DOHH2 (cell line): ENCODE results near the gene ESYT3.
"Not testable (repeated sequence)": the region's sequence is repeated elsewhere in the genome, so short reads cannot be mapped to it uniquely, and the experiment has no call there.

ENCODE experiments used
- H3F3A ChIP-seq: fragments of 200-600 bp; sonication (generic), shearing (Covaris generic); 2 replicates; pipeline ENCODE4 v1.6.0; 2016; ENCODE audit warnings: antibody characterized with exemption, mild to moderate bottlenecking; ENCODE audit not compliant: control insufficient read depth, insufficient read depth
- H3K27ac ChIP-seq: fragments of 200-600 bp; sonication (generic); 2 replicates; pipeline ENCODE4 v1.5.1; 2014; ENCODE audit warnings: low read depth, mild to moderate bottlenecking, low read length, moderate library complexity
- H3K27me3 ChIP-seq: fragments of 200-600 bp; sonication (generic); 2 replicates; pipeline ENCODE4 v1.6.1; 2014; ENCODE audit warnings: mild to moderate bottlenecking, low read length, mixed read lengths; ENCODE audit not compliant: control insufficient read depth
- H3K36me3 ChIP-seq: fragments of 200-600 bp; sonication (generic); 2 replicates; pipeline ENCODE4 v1.6.1; 2014; ENCODE audit warnings: mild to moderate bottlenecking, low read length, moderate library complexity, mixed read lengths; ENCODE audit not compliant: control insufficient read depth
- H3K4me1 ChIP-seq: fragments of 200-600 bp; sonication (generic); 2 replicates; pipeline ENCODE4 v1.6.1; 2014; ENCODE audit warnings: mild to moderate bottlenecking, low read length, mixed read lengths; ENCODE audit not compliant: control insufficient read depth
- H3K4me2 ChIP-seq: fragments of 200-600 bp; sonication (generic); 2 replicates; pipeline ENCODE4 v1.6.0; 2014; ENCODE audit warnings: mild to moderate bottlenecking, low read length, moderate library complexity
- H3K4me3 ChIP-seq: fragments of 200-600 bp; sonication (generic); 2 replicates; pipeline ENCODE4 v1.5.1; 2014; ENCODE audit warnings: mild to moderate bottlenecking, low read length, mixed read lengths
- H3K79me2 ChIP-seq: fragments of 200-600 bp; sonication (generic); 2 replicates; pipeline ENCODE4 v1.6.1; 2014; ENCODE audit warnings: mild to moderate bottlenecking, low read length, mixed read lengths; ENCODE audit not compliant: control insufficient read depth
- H3K9me2 ChIP-seq: fragments of 200-600 bp; sonication (generic); replicated peaks from 2 replicates; pipeline ENCODE4 v1.6.1; 2014; ENCODE audit warnings: mild to moderate bottlenecking, low read length, mixed read lengths; ENCODE audit not compliant: control insufficient read depth
- H3K9me3 ChIP-seq: fragments of 200-600 bp; sonication (generic); 2 replicates; pipeline ENCODE4 v1.6.1; 2014; ENCODE audit warnings: antibody characterized with exemption, low read length, mixed read lengths; ENCODE audit not compliant: control insufficient read depth, insufficient read depth
- H4K20me1 ChIP-seq: fragments of 200-600 bp; sonication (generic); 2 replicates; pipeline ENCODE4 v1.6.0; 2014; ENCODE audit warnings: low read depth, mild to moderate bottlenecking, antibody characterized with exemption, low read length, moderate library complexity; ENCODE audit not compliant: control insufficient read depth, insufficient read depth
- EZH2phosphoT487 ChIP-seq: fragments of 200-600 bp; sonication (generic); IDR thresholded peaks from 2 replicates; pipeline ENCODE4 v1.6.1; 2017; ENCODE audit warnings: borderline replicate concordance, mild to moderate bottlenecking, antibody characterized with exemption, low read length, moderate library complexity, mixed read lengths
- TF ChIP-seq, protein P1 (sequence below): fragments of 200-600 bp; sonication (generic); IDR thresholded peaks from one replicate; pipeline ENCODE4 v1.5.1; 2014; ENCODE audit warnings: antibody characterized with exemption, mild to moderate bottlenecking, low read depth, low read length; ENCODE audit not compliant: poor library complexity, severe bottlenecking

The ESYT3 gene

GRCh38 chr3:138479438-138479863 is 45.0 kb downstream of the ESYT3 start:
- TF ChIP-seq, protein P1, sequence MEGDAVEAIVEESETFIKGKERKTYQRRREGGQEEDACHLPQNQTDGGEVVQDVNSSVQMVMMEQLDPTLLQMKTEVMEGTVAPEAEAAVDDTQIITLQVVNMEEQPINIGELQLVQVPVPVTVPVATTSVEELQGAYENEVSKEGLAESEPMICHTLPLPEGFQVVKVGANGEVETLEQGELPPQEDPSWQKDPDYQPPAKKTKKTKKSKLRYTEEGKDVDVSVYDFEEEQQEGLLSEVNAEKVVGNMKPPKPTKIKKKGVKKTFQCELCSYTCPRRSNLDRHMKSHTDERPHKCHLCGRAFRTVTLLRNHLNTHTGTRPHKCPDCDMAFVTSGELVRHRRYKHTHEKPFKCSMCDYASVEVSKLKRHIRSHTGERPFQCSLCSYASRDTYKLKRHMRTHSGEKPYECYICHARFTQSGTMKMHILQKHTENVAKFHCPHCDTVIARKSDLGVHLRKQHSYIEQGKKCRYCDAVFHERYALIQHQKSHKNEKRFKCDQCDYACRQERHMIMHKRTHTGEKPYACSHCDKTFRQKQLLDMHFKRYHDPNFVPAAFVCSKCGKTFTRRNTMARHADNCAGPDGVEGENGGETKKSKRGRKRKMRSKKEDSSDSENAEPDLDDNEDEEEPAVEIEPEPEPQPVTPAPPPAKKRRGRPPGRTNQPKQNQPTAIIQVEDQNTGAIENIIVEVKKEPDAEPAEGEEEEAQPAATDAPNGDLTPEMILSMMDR: peak; percentile 94
- TF ChIP-seq EZH2phosphoT487: no peak
- H3K9me3 ChIP-seq: no peaks in the 10 kb centered on the region
- 0 out of 2 replicates have a peak, but pooled peaks cover 2% of the 10 kb centered on the region for H4K20me1 ChIP-seq
- no peaks in the 10 kb centered on the region for H3F3A ChIP-seq
- H3K27me3 ChIP-seq: no peaks in the 10 kb centered on the region
- no peak overlapping the region for H3K4me2 ChIP-seq
- no peaks in the 10 kb centered on the region for H3K79me2 ChIP-seq
- no peak overlapping the region for H3K27ac ChIP-seq
- H3K4me1 ChIP-seq: no peaks in the 10 kb centered on the region
- H3K9me2 ChIP-seq: no peaks in the 10 kb centered on the region
- H3K4me3 ChIP-seq: no peak overlapping the region
- H3K36me3 ChIP-seq: no peaks in the 10 kb centered on the region

- H3K9me2 ChIP-seq, H3K36me3 ChIP-seq, H3K27me3 ChIP-seq, H3K4me3 ChIP-seq, H3K27ac ChIP-seq, H3K79me2 ChIP-seq, H4K20me1 ChIP-seq, H3F3A ChIP-seq, H3K4me2 ChIP-seq, H3K4me1 ChIP-seq: not testable (repeated sequence)
- H3K9me3 ChIP-seq: peaks cover 14% of the 10 kb centered on the region; the same call in 1 of the 2 replicates
Measured at GRCh38 chr3:138484672-138485071, 50.3 kb downstream of the ESYT3 start.

- H4K20me1 ChIP-seq, H3K9me2 ChIP-seq, H3K27ac ChIP-seq, H3K4me2 ChIP-seq, H3F3A ChIP-seq, H3K4me1 ChIP-seq, H3K27me3 ChIP-seq, H3K36me3 ChIP-seq, H3K4me3 ChIP-seq, H3K79me2 ChIP-seq: not testable (repeated sequence)
- H3K9me3 ChIP-seq: peaks cover 14% of the 10 kb centered on the region; the same call in 1 of the 2 replicates
Measured at GRCh38 chr3:138486580-138486979, 52.2 kb downstream of the ESYT3 start.

DNA sequence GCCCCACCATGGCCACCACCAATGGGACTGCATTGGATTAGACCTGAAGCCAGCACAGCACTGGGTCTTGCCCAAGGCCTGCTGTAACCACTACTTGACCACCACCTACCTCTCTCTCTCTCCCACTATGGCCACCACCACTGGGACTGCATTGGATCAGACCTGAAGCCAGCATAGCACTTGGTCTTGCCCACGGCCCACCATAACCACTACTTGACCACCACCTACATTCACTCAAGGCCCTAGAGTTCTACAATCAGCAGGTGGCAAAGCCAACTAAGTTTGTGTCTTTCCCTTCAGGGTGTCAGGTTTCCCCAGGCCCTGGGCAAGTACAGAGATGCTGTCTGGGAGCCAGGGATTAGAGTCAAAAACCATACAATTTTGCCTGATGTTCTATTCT is 57.6 kb downstream of the ESYT3 start:
- H4K20me1 ChIP-seq: no peaks in the 10 kb centered on the region
- H3F3A ChIP-seq: no peaks in the 10 kb centered on the region
- no peaks in the 10 kb centered on the region for H3K9me2 ChIP-seq
- no peak overlapping the region for H3K4me3 ChIP-seq
- no peaks in the 10 kb centered on the region for H3K27me3 ChIP-seq
- H3K4me2 ChIP-seq: no peak overlapping the region
- H3K36me3 ChIP-seq: no peaks in the 10 kb centered on the region
- H3K9me3 ChIP-seq: peaks cover 6% of the 10 kb centered on the region; the same call in 1 of the 2 replicates
- no peaks in the 10 kb centered on the region for H3K4me1 ChIP-seq
- TF ChIP-seq EZH2phosphoT487: no peak
- TF ChIP-seq, protein P1: no peak
- H3K27ac ChIP-seq: no peak overlapping the region
- no peaks in the 10 kb centered on the region for H3K79me2 ChIP-seq
